Measurements from ENCODE around the gene MYT1. TPM values are rescaled to one million over a fixed set of nuclear protein-coding genes. Genes with fewer than 3 reads are reported as not detected.

MYT1 gene
- total RNA-seq, 4 donors from 2014 or later = 0.16 to 0.55 TPM; not detected in 2

DNA sequence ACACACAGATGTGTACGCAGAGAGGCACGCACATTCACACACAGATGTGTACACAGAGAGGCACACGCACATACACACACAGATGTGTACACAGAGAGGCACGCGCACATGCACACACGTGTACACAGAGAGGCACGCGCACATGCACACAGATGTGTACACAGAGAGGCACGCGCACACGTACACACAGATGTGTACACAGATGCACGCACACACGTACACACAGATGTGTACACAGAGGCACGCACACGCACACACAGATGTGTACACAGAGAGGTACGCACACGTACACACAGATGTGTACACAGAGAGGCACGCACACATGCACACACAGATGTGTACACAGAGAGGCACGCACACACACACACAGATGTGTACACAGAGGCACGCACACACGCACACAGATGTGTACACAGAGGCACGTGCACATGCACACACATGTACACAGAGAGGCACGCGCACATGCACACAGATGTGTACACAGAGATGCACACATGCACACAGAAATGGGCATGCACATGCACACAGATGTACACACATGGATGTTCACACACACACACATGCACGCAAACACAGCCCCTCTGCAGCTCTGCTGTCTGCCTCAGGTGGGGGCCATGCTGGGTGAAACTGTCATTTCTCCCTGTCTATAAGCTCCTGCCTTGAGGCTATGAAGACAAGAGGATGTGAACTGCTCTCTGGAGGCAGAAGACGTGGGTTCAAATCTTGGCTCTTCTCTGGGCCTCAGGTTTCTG is 14.3 kb upstream of the MYT1 start:
- in situ Hi-C loops (cut with MboI; ENCODE audit: low pct_ligation_motif_present in 1 of 4, low pct_unique_long_range_greater_than_20kb in 1 of 4, low sequenced_read_pairs in 3 of 4) (no loop called here), intact Hi-C loops (cut with DNase I; ENCODE audit: low total_unique reads) (no loop called here)
- no peak overlapping the region for H3K27ac ChIP-seq
- peaks cover 3% of the 10 kb centered on the region for H3K27me3 ChIP-seq
- no peak overlapping the region for H3K4me3 ChIP-seq
- H3K36me3 ChIP-seq = no peaks in the 10 kb centered on the region
- WGBS, 2 donors (ENCODE audit: low coverage in 1 of 2) = 88 to 93% methylated on average over 20 to 26 of the region's 26 CpGs
- no peaks in the 10 kb centered on the region for H3K4me1 ChIP-seq
- no peak for DNase-seq
- H3K9me3 ChIP-seq = no peaks in the 10 kb centered on the region
- no peak for TF ChIP-seq POLR2AphosphoS5 (IDR thresholded peaks at IDR 0.05)
- no peak for TF ChIP-seq POLR2A (IDR thresholded peaks at IDR 0.05)
- TF ChIP-seq, protein P1, sequence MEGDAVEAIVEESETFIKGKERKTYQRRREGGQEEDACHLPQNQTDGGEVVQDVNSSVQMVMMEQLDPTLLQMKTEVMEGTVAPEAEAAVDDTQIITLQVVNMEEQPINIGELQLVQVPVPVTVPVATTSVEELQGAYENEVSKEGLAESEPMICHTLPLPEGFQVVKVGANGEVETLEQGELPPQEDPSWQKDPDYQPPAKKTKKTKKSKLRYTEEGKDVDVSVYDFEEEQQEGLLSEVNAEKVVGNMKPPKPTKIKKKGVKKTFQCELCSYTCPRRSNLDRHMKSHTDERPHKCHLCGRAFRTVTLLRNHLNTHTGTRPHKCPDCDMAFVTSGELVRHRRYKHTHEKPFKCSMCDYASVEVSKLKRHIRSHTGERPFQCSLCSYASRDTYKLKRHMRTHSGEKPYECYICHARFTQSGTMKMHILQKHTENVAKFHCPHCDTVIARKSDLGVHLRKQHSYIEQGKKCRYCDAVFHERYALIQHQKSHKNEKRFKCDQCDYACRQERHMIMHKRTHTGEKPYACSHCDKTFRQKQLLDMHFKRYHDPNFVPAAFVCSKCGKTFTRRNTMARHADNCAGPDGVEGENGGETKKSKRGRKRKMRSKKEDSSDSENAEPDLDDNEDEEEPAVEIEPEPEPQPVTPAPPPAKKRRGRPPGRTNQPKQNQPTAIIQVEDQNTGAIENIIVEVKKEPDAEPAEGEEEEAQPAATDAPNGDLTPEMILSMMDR (IDR thresholded peaks at IDR 0.05) = no peak
- TF ChIP-seq EP300 (IDR thresholded peaks at IDR 0.05; ENCODE audit: low read depth) = no peak

GRCh38 chr20:64150756-64151632 is 13.3 kb upstream of the MYT1 start:
- no peak overlapping the region for H3K27ac ChIP-seq
- no peaks in the 10 kb centered on the region for H3K4me1 ChIP-seq
- intact Hi-C loops (cut with DNase I; ENCODE audit: low total_unique reads) (no loop called here), in situ Hi-C loops (cut with MboI; ENCODE audit: low pct_ligation_motif_present in 1 of 4, low pct_unique_long_range_greater_than_20kb in 1 of 4, low sequenced_read_pairs in 3 of 4) (no loop called here)
- peaks cover 3% of the 10 kb centered on the region for H3K27me3 ChIP-seq
- H3K4me3 ChIP-seq = no peak overlapping the region
- 80 to 85% methylated on average over 1 to 13 of the region's 13 CpGs for WGBS, 2 donors (ENCODE audit: low coverage in 1 of 2)
- DNase-seq = no peak
- TF ChIP-seq POLR2AphosphoS5 (IDR thresholded peaks at IDR 0.05) (no peak), POLR2A (IDR thresholded peaks at IDR 0.05) (no peak), EP300 (IDR thresholded peaks at IDR 0.05; ENCODE audit: low read depth) (no peak)
- TF ChIP-seq, protein P1 (IDR thresholded peaks at IDR 0.05) = no peak
- H3K36me3 ChIP-seq = no peaks in the 10 kb centered on the region
- H3K9me3 ChIP-seq = no peaks in the 10 kb centered on the region

- Histone ChIP-seq H3K9me3 (no peaks in the 10 kb centered on the region), H3K4me1 (no peaks in the 10 kb centered on the region), H3K27me3 (no peaks in the 10 kb centered on the region), H3K27ac (no peak overlapping the region), H3K4me3 (no peak overlapping the region), H3K36me3 (no peaks in the 10 kb centered on the region)
- WGBS, 2 donors (ENCODE audit: low coverage in 1 of 2) = 81 to 85% methylated on average over 10 to 24 of the region's 24 CpGs
- in situ Hi-C loops (cut with MboI; ENCODE audit: low pct_ligation_motif_present in 1 of 4, low pct_unique_long_range_greater_than_20kb in 1 of 4, low sequenced_read_pairs in 3 of 4) = no loop called here
- DNase-seq = no peak
- TF ChIP-seq, protein P1 (IDR thresholded peaks at IDR 0.05) = no peak
- no peak for TF ChIP-seq EP300 (IDR thresholded peaks at IDR 0.05; ENCODE audit: low read depth)
- TF ChIP-seq POLR2A (IDR thresholded peaks at IDR 0.05) = no peak
- no peak for TF ChIP-seq POLR2AphosphoS5 (IDR thresholded peaks at IDR 0.05)
- intact Hi-C loops (cut with DNase I; ENCODE audit: low total_unique reads) = no loop called here
Observed at GRCh38 chr20:64151633-64152530, 12.4 kb upstream of the MYT1 start.
